GM21619 (cell line): ENCODE data around the gene ST3GAL3.

Source experiments
- ATAC-seq: cut with Tn5 transposase; IDR thresholded peaks from one replicate; pipeline ENCODE4 v1.9.1; 2021; ENCODE audit not compliant: unreplicated experiment

Gene ST3GAL3

DNA sequence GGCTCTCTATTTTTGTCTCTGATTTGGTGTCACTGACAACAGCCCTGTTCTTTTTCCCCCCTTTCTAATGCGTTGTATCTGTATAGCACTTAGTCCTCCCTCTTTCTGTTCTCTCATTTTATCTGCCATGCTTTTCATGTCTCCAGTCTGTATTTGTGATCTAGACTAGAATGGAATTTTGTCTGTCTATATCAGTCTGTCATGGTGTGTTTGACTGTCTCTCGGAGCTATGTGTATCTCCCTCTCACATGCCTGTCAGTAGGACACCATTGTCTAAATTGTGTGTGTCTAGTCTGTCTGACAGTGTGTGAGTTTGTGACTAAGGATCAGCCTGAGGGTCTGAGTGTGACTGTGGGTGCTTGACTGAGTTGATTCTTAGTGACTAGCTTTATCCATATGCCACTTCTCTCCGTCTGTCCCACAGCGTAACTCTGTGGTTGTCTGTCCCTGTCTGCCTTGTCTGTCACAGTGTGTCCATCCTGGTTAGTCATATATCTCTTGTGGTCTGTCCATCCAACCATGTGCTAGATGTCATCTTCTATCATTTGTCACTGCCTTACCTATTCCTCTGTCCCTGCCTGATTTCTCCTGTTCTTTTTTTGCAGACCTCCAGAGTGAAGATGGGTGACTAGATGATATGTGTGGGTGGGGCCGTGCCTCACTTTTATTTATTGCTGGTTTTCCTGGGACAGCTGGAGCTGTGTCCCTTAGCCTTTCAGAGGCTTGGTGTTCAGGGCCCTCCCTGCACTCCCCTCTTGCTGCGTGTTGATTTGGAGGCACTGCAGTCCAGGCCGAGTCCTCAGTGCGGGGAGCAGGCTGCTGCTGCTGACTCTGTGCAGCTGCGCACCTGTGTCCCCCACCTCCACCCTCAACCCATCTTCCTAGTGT is 270.3 kb downstream of the ST3GAL3 start:
- ATAC-seq = no peak

GRCh38 chr1:43978264-43978550 is 270.9 kb downstream of the ST3GAL3 start:
- ATAC-seq = no peak

GRCh38 chr1:43978551-43979260 is 271.4 kb downstream of the ST3GAL3 start, which contains the start of gene B4GALT2:
Gene B4GALT2 (plus strand): TSS chr1:43979210. CDS start chr1:43981161, 1,951 bp downstream.
- no peak for ATAC-seq

DNA sequence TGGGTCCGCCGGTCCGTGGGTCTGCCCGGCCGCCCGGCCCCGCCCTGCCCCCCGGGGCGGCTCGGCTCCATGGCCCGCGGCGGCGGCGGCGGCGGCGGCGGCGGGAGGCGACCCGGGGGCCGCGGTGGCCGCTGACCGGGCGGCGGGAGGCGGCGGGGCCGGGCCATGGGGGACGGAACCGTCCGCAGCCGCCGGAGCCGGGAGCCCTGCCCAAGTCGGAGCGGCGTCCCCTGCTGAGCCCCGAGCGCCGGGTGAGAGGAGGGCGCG is 271.9 kb downstream of the ST3GAL3 start:
- no peak for ATAC-seq

DNA sequence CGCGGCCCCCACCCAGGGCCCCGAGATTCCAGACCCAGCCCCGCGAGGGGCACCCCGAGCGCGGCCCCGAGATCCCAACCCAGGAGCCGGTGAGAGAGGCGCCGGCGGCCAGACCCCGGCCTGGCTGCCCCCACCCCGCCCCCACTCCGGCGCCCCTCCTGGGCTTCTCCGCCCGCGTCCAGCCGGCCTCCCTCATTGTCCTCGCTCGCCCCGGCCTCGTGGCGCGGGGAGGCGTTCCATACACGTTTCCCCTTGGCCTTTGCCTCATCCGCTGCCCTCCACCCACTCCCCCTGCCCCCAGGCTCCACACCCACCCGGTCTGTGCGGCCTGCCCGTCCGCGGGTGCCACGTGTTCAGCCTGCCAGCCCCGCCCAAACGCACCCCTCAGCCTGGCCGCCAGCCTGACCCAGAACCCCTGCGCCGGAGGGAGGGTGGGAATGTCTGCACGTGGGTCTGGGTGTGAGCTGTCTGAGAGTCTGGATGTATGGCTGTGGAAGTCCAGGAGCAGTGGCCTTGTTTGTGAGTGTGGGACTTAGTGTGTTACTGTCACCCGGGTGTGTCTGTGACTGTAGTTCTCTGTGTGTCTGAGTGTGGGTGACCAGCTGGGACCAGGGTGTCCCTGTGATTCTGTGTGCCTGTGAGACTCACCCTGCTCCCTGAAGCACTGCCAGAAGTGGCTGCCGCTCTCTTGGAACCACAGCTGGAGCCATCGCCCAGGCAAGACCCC is 272.4 kb downstream of the ST3GAL3 start:
- no peak for ATAC-seq

GRCh38 chr1:43980255-43981134 is 273.2 kb downstream of the ST3GAL3 start:
- ATAC-seq = no peak
